DND-41 (cell line): ENCODE results near the gene ALKBH5.

Source experiments
- ATAC-seq: fragments of 200-7000 bp; cut with Tn5 transposase; 3 replicates; pipeline ENCODE4 v1.9.1; 2021; ENCODE audit warnings: low read depth; ENCODE audit not compliant: insufficient read depth
- DNase-seq: peaks from one replicate; pipeline ENCODE4 v3.0.0-alpha.2; 2020
- H2AFZ ChIP-seq: 2 replicates; pipeline ENCODE4 v1.6.0; 2012; ENCODE audit warnings: low read depth, low read length
- H3K27ac ChIP-seq: 2 replicates; pipeline ENCODE4 v1.5.1; 2012; ENCODE audit warnings: low read length, inconsistent platforms
- H3K27me3 ChIP-seq: fragments of 200-600 bp; sonication (generic); 2 replicates; pipeline ENCODE4 v1.6.0; 2012; ENCODE audit warnings: low read length, mild to moderate bottlenecking, inconsistent platforms; ENCODE audit not compliant: insufficient read depth, poor library complexity
- H3K36me3 ChIP-seq: 2 replicates; pipeline ENCODE4 v1.5.1; 2012; ENCODE audit warnings: low read length, inconsistent platforms; ENCODE audit not compliant: insufficient read depth
- H3K4me1 ChIP-seq: 2 replicates; pipeline ENCODE4 v1.5.1; 2012; ENCODE audit warnings: mild to moderate bottlenecking, low read length; ENCODE audit not compliant: insufficient read depth
- H3K4me2 ChIP-seq: 2 replicates; pipeline ENCODE4 v1.6.0; 2012; ENCODE audit warnings: mild to moderate bottlenecking, moderate library complexity, low read length, inconsistent platforms; ENCODE audit not compliant: insufficient read depth
- H3K4me3 ChIP-seq, 2 experiments: fragments of 200-600 bp in 1 of 2; shearing (Covaris generic) in 1 of 2; 2 replicates each; pipeline ENCODE4 v1.5.1; 2012 to 2016; ENCODE audit warnings: inconsistent platforms in 2 of 2, low read length in 2 of 2, mild to moderate bottlenecking in 2 of 2, low read depth in 1 of 2, moderate library complexity in 1 of 2
- H3K79me2 ChIP-seq: 2 replicates; pipeline ENCODE4 v1.6.0; 2012; ENCODE audit warnings: low read length, inconsistent platforms; ENCODE audit not compliant: insufficient read depth
- H3K9ac ChIP-seq: 2 replicates; pipeline ENCODE4 v1.6.0; 2012; ENCODE audit warnings: low read depth, mild to moderate bottlenecking, inconsistent platforms, low read length, moderate library complexity
- H3K9me3 ChIP-seq: 2 replicates; pipeline ENCODE4 v1.5.1; 2012; ENCODE audit warnings: low read length, moderate library complexity, mild to moderate bottlenecking, inconsistent platforms; ENCODE audit not compliant: insufficient read depth, severe bottlenecking
- H4K20me1 ChIP-seq: 2 replicates; pipeline ENCODE4 v1.6.0; 2012; ENCODE audit warnings: low read length; ENCODE audit not compliant: insufficient read depth
- CTCF ChIP-seq: IDR thresholded peaks from 2 replicates; pipeline ENCODE4 v1.5.1; 2012; ENCODE audit warnings: borderline replicate concordance, low read length, moderate library complexity, mild to moderate bottlenecking; ENCODE audit not compliant: poor library complexity, severe bottlenecking; ENCODE audit errors: extremely low read depth
- EZH2 ChIP-seq: IDR thresholded peaks from 3 replicates; pipeline ENCODE4 v1.6.1; 2012; ENCODE audit warnings: borderline replicate concordance, low read depth, mild to moderate bottlenecking, moderate library complexity, low read length, inconsistent platforms; ENCODE audit not compliant: severe bottlenecking

Gene ALKBH5

DNA sequence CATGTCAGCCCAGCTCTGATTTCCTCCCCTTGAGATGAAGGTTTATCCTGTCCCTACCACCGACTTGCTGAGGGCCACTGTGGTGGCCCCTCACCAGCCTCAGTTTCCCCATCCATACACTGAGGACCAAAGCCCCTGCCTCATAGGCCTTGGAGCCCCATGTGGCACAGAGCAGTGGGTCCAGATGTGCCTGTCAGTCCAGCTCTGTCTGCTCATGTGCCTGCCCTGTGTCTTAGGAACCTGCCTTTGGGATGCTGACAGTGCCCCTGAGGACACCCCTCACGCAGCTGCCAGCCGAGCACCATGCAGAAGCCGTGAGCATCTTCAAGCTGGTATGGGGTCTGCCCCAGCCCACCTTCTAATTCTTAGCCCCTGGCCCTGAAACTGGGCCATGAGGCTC, 39.4 kb upstream of the ALKBH5 start:
- Histone ChIP-seq H2AFZ (no peak overlapping the region), H3K9me3 (no peaks in the 10 kb centered on the region), H3K27me3 (no peaks in the 10 kb centered on the region), H3K9ac (no peak overlapping the region), H3K4me3 (no peak overlapping the region), H3K27ac (no peak overlapping the region), H3K4me1 (no peaks in the 10 kb centered on the region), H4K20me1 (0 out of 2 replicates have a peak, but pooled peaks cover 4% of the 10 kb centered on the region), H3K36me3 (no peaks in the 10 kb centered on the region), H3K4me2 (no peak overlapping the region), H3K79me2 (no peaks in the 10 kb centered on the region)
- ATAC-seq: no peak
- no peak for DNase-seq
- no peak for TF ChIP-seq EZH2
- no peak for TF ChIP-seq CTCF

DNA sequence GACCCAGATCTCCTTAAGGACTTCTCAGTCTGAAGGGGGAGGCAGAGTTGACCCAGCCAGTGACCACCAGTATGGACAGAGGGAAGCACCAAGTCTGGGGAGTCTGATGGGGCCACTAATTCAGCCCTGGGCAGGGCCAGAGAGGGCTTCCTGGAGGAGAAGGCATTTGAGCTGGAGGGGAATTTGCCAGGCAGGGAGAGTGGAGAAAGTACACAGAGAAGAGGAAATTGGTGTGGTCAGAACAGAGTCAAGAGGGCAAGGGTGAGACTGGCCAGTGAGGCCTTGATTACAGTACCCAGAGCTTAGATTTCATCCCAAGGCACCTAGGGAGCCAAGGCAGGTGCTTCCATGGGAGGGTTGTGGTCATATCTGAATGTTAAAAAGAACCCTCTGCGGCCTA, 38.8 kb upstream of the ALKBH5 start:
- H4K20me1 ChIP-seq: 0 out of 2 replicates have a peak, but pooled peaks cover 4% of the 10 kb centered on the region
- H3K9ac ChIP-seq: no peak overlapping the region
- no peaks in the 10 kb centered on the region for H3K36me3 ChIP-seq
- ATAC-seq (no peak), DNase-seq (no peak)
- H2AFZ ChIP-seq: no peak overlapping the region
- H3K4me2 ChIP-seq: no peak overlapping the region
- TF ChIP-seq CTCF (no peak), EZH2 (no peak)
- H3K9me3 ChIP-seq: no peaks in the 10 kb centered on the region
- no peaks in the 10 kb centered on the region for H3K27me3 ChIP-seq
- H3K79me2 ChIP-seq: no peaks in the 10 kb centered on the region
- H3K4me1 ChIP-seq: no peaks in the 10 kb centered on the region
- no peak overlapping the region for H3K27ac ChIP-seq
- no peak overlapping the region for H3K4me3 ChIP-seq

DNA sequence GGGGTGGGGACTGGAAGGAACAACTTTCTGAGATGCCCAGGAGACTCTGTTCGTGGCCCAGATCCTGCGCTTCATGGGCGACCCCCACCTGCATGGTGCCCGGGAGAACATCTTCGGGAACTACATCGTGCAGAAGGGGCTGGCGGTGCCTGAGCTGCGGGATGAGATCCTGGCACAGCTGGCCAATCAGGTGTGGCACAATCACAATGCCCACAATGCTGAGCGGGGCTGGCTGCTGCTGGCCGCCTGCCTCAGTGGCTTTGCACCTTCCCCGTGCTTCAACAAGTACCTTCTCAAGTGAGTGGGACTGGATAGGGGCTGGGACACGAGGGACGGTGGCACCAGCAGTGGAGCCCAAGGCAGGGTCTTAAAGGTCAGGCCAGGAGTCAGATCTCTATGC, 37.8 kb upstream of the ALKBH5 start:
- TF ChIP-seq EZH2: no peak
- H4K20me1 ChIP-seq: peaks cover 4% of the 10 kb centered on the region; the same call in 1 of the 2 replicates
- H3K27me3 ChIP-seq: peaks cover 4% of the 10 kb centered on the region
- H3K36me3 ChIP-seq: no peaks in the 10 kb centered on the region
- H3K79me2 ChIP-seq: no peaks in the 10 kb centered on the region
- no peak overlapping the region for H3K9ac ChIP-seq
- H3K9me3 ChIP-seq: no peaks in the 10 kb centered on the region
- ATAC-seq (no peak), DNase-seq (no peak)
- no peak overlapping the region for H3K4me2 ChIP-seq
- no peak overlapping the region for H3K4me3 ChIP-seq
- no peak overlapping the region for H3K27ac ChIP-seq
- no peak overlapping the region for H2AFZ ChIP-seq
- H3K4me1 ChIP-seq: no peaks in the 10 kb centered on the region

- H3K4me1 ChIP-seq: no peaks in the 10 kb centered on the region
- peaks cover 4% of the 10 kb centered on the region for H3K27me3 ChIP-seq
- no peak overlapping the region for H2AFZ ChIP-seq
- no peaks in the 10 kb centered on the region for H3K9me3 ChIP-seq
- peaks cover 4% of the 10 kb centered on the region; the same call in 1 of the 2 replicates for H4K20me1 ChIP-seq
- TF ChIP-seq EZH2: no peak
- no peak overlapping the region for H3K9ac ChIP-seq
- H3K4me3 ChIP-seq: no peak overlapping the region
- no peak overlapping the region for H3K27ac ChIP-seq
- no peak overlapping the region for H3K4me2 ChIP-seq
- ATAC-seq (no peak), DNase-seq (no peak)
- no peaks in the 10 kb centered on the region for H3K36me3 ChIP-seq
- no peaks in the 10 kb centered on the region for H3K79me2 ChIP-seq
Measured at GRCh38 chr17:18146259-18146658, 37.4 kb upstream of the ALKBH5 start.
